SK-N-SH (cell line): ENCODE results near the gene MED22.

Source experiments
- EZH2phosphoT487 ChIP-seq: fragments of 200-600 bp; sonication (generic); IDR thresholded peaks from 2 replicates; pipeline ENCODE4 v1.6.1; 2017; ENCODE audit warnings: low read depth, mixed run types, mild to moderate bottlenecking, antibody characterized with exemption, moderate library complexity, borderline replicate concordance
- MAX ChIP-seq: IDR thresholded peaks from 2 replicates; pipeline ENCODE4 v1.4.0; 2012; ENCODE audit warnings: low read depth
- REST ChIP-seq: IDR thresholded peaks from 2 replicates; pipeline ENCODE4 v1.6.1; 2012; ENCODE audit warnings: mild to moderate bottlenecking, low read depth, low read length, moderate library complexity
- RFX5 ChIP-seq: IDR thresholded peaks from 2 replicates; pipeline ENCODE4 v1.6.1; 2012; ENCODE audit warnings: mild to moderate bottlenecking, improper control_type of control experiment, low read length

- TF ChIP-seq MAX (no peak), EZH2phosphoT487 (no peak), RFX5 (no peak), REST (no peak)
These were observed 18.5 kb upstream of the MED22 start for GRCh38 chr9:133366435-133366834.
